HepG2 (cell line): ENCODE data around the gene DPF1. TPM values are rescaled to one million over a fixed set of nuclear protein-coding genes. Genes with fewer than 3 reads are reported as not detected.

Experiments
- AGO2 ChIP-seq: fragments of 200-400 bp; formaldehyde crosslinking; optimal IDR thresholded peaks from 2 replicates; pipeline ENCODE3; 2017; ENCODE audit warnings: mild to moderate bottlenecking, low read depth, low read length, moderate library complexity
- CBX2 ChIP-seq, 2 experiments: fragments of 200-600 bp in 1 of 2; sonication (generic); formaldehyde crosslinking in 1 of 2; IDR thresholded peaks; 2 replicates each; pipeline versions ENCODE4 v1.7.0 to v1.8.1; 2018 to 2022; ENCODE audit warnings: low read depth in 2 of 2, low read length in 1 of 2, mild to moderate bottlenecking in 1 of 2, missing genetic modification reagents in 1 of 2
- CCDC6 ChIP-seq: sonication (generic); formaldehyde crosslinking; IDR thresholded peaks from 2 replicates; pipeline ENCODE4 v1.8.1; 2022; ENCODE audit warnings: mild to moderate bottlenecking, missing genetic modification reagents, moderate library complexity
- CENPX ChIP-seq: sonication (generic); formaldehyde crosslinking; IDR thresholded peaks from 2 replicates; pipeline ENCODE4 v1.9.0; 2021; ENCODE audit warnings: mild to moderate bottlenecking, missing genetic modification reagents, moderate library complexity
- EED ChIP-seq: sonication (generic); formaldehyde crosslinking; IDR thresholded peaks from 2 replicates; pipeline ENCODE4 v1.5.0; 2020; ENCODE audit warnings: mild to moderate bottlenecking, missing genetic modification reagents
- FOXA1 ChIP-seq, 2 experiments: fragments of 450-650 bp in 1 of 2; sonication (generic) in 1 of 2; formaldehyde crosslinking in 1 of 2; IDR thresholded peaks; 2 replicates each; pipeline versions ENCODE4 v1.4.0 to v1.6.1; 2016 to 2020; ENCODE audit warnings: missing genetic modification reagents in 1 of 2
- HDAC6 ChIP-seq: fragments of 200-600 bp; sonication (generic); IDR thresholded peaks from 2 replicates; pipeline ENCODE4 v1.7.0; 2017; ENCODE audit warnings: mild to moderate bottlenecking, antibody characterized with exemption, low read length, low read depth
- HOXD1 ChIP-seq: sonication (generic); formaldehyde crosslinking; IDR thresholded peaks from 2 replicates; pipeline ENCODE4 v1.5.0; 2020; ENCODE audit warnings: missing genetic modification reagents
- KLF12 ChIP-seq: sonication (generic); formaldehyde crosslinking; IDR thresholded peaks from 2 replicates; pipeline ENCODE4 v1.4.0; 2020; ENCODE audit warnings: missing genetic modification reagents, borderline replicate concordance
- MEF2D ChIP-seq: sonication (generic); formaldehyde crosslinking; IDR thresholded peaks from 2 replicates; pipeline ENCODE4 v1.5.1; 2020; ENCODE audit warnings: mild to moderate bottlenecking, missing genetic modification reagents
- NR2F1 ChIP-seq, 2 experiments: fragments of 450-650 bp in 1 of 2; formaldehyde crosslinking in 1 of 2; IDR thresholded peaks; 2 replicates each; pipeline versions ENCODE4 v1.5.0 to v1.6.1; 2016 to 2020; ENCODE audit warnings: mild to moderate bottlenecking in 1 of 2, missing compliant biosample characterization in 1 of 2, missing genetic modification reagents in 1 of 2, moderate library complexity in 1 of 2
- TERF1 ChIP-seq: sonication (generic); formaldehyde crosslinking; IDR thresholded peaks from 2 replicates; pipeline ENCODE4 v1.8.0; 2022; ENCODE audit warnings: mild to moderate bottlenecking, missing genetic modification reagents, moderate library complexity
- THAP8 ChIP-seq: sonication (generic); formaldehyde crosslinking; IDR thresholded peaks from 2 replicates; pipeline ENCODE4 v1.5.1; 2020; ENCODE audit warnings: missing genetic modification reagents, mild to moderate bottlenecking, borderline replicate concordance
- ZNF142 ChIP-seq: sonication (generic); formaldehyde crosslinking; IDR thresholded peaks from 2 replicates; pipeline ENCODE4 v1.4.0; 2020; ENCODE audit warnings: missing genetic modification reagents
- ZNF562 ChIP-seq: sonication (generic); formaldehyde crosslinking; IDR thresholded peaks from 2 replicates; pipeline ENCODE4 v1.8.0; 2022; ENCODE audit warnings: missing genetic modification reagents, borderline replicate concordance
- ZNF577 ChIP-seq: sonication (generic); formaldehyde crosslinking; IDR thresholded peaks from 2 replicates; pipeline ENCODE4 v1.4.0; 2020; ENCODE audit warnings: mild to moderate bottlenecking, low read depth, missing genetic modification reagents, borderline replicate concordance
- ZNF652 ChIP-seq: IDR thresholded peaks from 2 replicates; pipeline ENCODE4 v1.6.1; 2016; ENCODE audit warnings: low read depth, borderline replicate concordance
- ZNF724P ChIP-seq: sonication (generic); formaldehyde crosslinking; IDR thresholded peaks from 2 replicates; pipeline ENCODE4 v1.8.0; 2022; ENCODE audit warnings: missing genetic modification reagents, borderline replicate concordance
- ZNF761 ChIP-seq: sonication (generic); formaldehyde crosslinking; conservative IDR thresholded peaks from 2 replicates; pipeline ENCODE4 v1.4.0; 2020; ENCODE audit warnings: mild to moderate bottlenecking, missing genetic modification reagents
- polyA plus RNA-seq, 8 experiments: library from polyadenylated mRNA; depleted of rRNA in 3 of 8; stranded (reverse) in 7 of 8; unstranded in 1 of 8; fragments of >200 nt; fragmentation: Illumina TruSeq in 4 of 8; extraction: Trizol in 4 of 8; gene quantifications; 2 replicates each; pipeline versions ENCODE4 v1.2.1 to v1.2.3, GENCODE V29; 2011 to 2016; ENCODE audit warnings: low read depth in 4 of 8, missing spikeins in 1 of 8, mixed read lengths in 1 of 8; ENCODE audit not compliant: insufficient read depth in 1 of 8
- total RNA-seq, 5 experiments: library from RNA; depleted of rRNA; stranded (reverse); fragments of >200 nt; fragmentation: Illumina TruSeq; extraction: Trizol; gene quantifications; 2 replicates each; pipeline ENCODE4 v1.2.3, GENCODE V29; 2016; ENCODE audit warnings: low read depth in 1 of 5

DPF1 gene
- total and polyA plus RNA-seq, 2 of the 13 experiments (the other 11 are each of a cell fraction or from before 2014, with no cell fraction given): 1.0 to 3.2 TPM

- TF ChIP-seq ZNF142 (CRISPR knock-in tag) (peak; percentile 49; the same call in 1 of the 2 replicates), ZNF577 (no peak), KLF12 (no peak), HDAC6 (no peak), HOXD1 (CRISPR knock-in tag) (no peak), ZNF562 (no peak), CENPX (no peak), CBX2 (IDR thresholded peaks at IDR 0.05; ENCODE audit: low read depth, low read length) (no peak), CBX2 (CRISPR knock-in tag; IDR thresholded peaks at IDR 0.05; ENCODE audit: low read depth) (no peak), THAP8 (CRISPR knock-in tag) (no peak), ZNF652 (CRISPR knock-in tag) (no peak), FOXA1 (IDR thresholded peaks at IDR 0.05) (no peak), FOXA1 (CRISPR knock-in tag; IDR thresholded peaks at IDR 0.05) (no peak), CCDC6 (CRISPR knock-in tag) (no peak), NR2F1 (CRISPR knock-in tag; IDR thresholded peaks at IDR 0.05) (no peak), EED (CRISPR knock-in tag) (no peak), TERF1 (CRISPR knock-in tag) (no peak), MEF2D (no peak), ZNF724P (CRISPR knock-in tag) (no peak), AGO2 (no peak), ZNF761 (CRISPR knock-in tag) (no peak; the same call in 1 of the 2 replicates)
Measured at GRCh38 chr19:38224014-38224862, at the start of gene DPF1 (continued).
